ENCODE data around the gene PRSS16. TPM values are rescaled to one million over a fixed set of nuclear protein-coding genes. Genes with fewer than 3 reads are reported as not detected.
"Not testable (repeated sequence)": the region's sequence is repeated elsewhere in the genome, so short reads cannot be mapped to it uniquely, and the experiment has no call there.

Gene PRSS16
- total RNA-seq: under 0.01 TPM in 1 of 2 replicates, not detected in the other

- no peak for DNase-seq (ENCODE audit: low read depth)
- H3K4me3 ChIP-seq (ENCODE audit: low read depth, low read length): no peak within 1 kb of the TSS
- TF ChIP-seq CTCF (IDR thresholded peaks at IDR 0.05; ENCODE audit: insufficient read depth, low read depth, low read length): no peak
These were observed at the start of gene PRSS16 for GRCh38 chr6:27247133-27247836. Gene PRSS16, plus strand, starts transcription at chr6:27247701. Its CDS starts 37 bp downstream, at chr6:27247738.

GRCh38 chr6:27205375-27206278 is 41.9 kb upstream of the PRSS16 start:
- no peak for DNase-seq (ENCODE audit: low read depth)
- TF ChIP-seq CTCF (IDR thresholded peaks at IDR 0.05; ENCODE audit: insufficient read depth, low read depth, low read length): no peak
- peak overlapping the region; percentile 32 for H3K4me3 ChIP-seq (ENCODE audit: low read depth, low read length)

GRCh38 chr6:27206806-27207205 is 40.7 kb upstream of the PRSS16 start:
- H3K4me3 ChIP-seq (ENCODE audit: low read depth, low read length): no peak overlapping the region
- no peak for DNase-seq (ENCODE audit: low read depth)

GRCh38 chr6:27208042-27208441 is 39.5 kb upstream of the PRSS16 start:
- TF ChIP-seq CTCF (IDR thresholded peaks at IDR 0.05; ENCODE audit: insufficient read depth, low read depth, low read length): no peak
- DNase-seq (ENCODE audit: low read depth): no peak
- H3K4me3 ChIP-seq (ENCODE audit: low read depth, low read length): no peak overlapping the region

More at GRCh38 chr6:27206806-27207205, 40.7 kb upstream of the PRSS16 start:
- TF ChIP-seq CTCF (IDR thresholded peaks at IDR 0.05; ENCODE audit: insufficient read depth, low read depth, low read length): no peak

- no peak for DNase-seq (ENCODE audit: low read depth)
- H3K4me3 ChIP-seq (ENCODE audit: low read depth, low read length): no peak overlapping the region
- TF ChIP-seq CTCF (IDR thresholded peaks at IDR 0.05; ENCODE audit: insufficient read depth, low read depth, low read length): no peak
These were observed 38.3 kb upstream of the PRSS16 start for GRCh38 chr6:27209196-27209595.

GRCh38 chr6:27209659-27210269 is 37.7 kb upstream of the PRSS16 start:
- no peak for DNase-seq (ENCODE audit: low read depth)
- no peak for TF ChIP-seq CTCF (IDR thresholded peaks at IDR 0.05; ENCODE audit: insufficient read depth, low read depth, low read length)
- no peak overlapping the region for H3K4me3 ChIP-seq (ENCODE audit: low read depth, low read length)

- not testable (repeated sequence) for H3K4me3 ChIP-seq (ENCODE audit: low read depth, low read length); DNase-seq (ENCODE audit: low read depth)
These were observed 34.4 kb upstream of the PRSS16 start for GRCh38 chr6:27213091-27213517.

Measured in fibroblast of villous mesenchyme (primary cell).